ENCODE measurements around the gene CLMN. TPM values are rescaled to one million over a fixed set of nuclear protein-coding genes. Genes with fewer than 3 reads are reported as not detected.

CLMN gene
- total RNA-seq, 2 donors from 2014 or later: 3.4 to 4.0 TPM

GRCh38 chr14:95137804-95138167 is 181.9 kb downstream of the CLMN start:
- Histone ChIP-seq H3K27me3 (no peaks in the 10 kb centered on the region), H3K36me3 (peaks cover 5% of the 10 kb centered on the region), H3K4me1 (peaks cover 0 to 47% of the 10 kb centered on the region in 2 donors), H3K4me3 (no peak overlapping the region), H3K9me3 (no peaks in the 10 kb centered on the region), H3K27ac (peak overlapping the region; percentile 26 to 44)
- TF ChIP-seq CTCF (IDR thresholded peaks at IDR 0.05): no peak
- DNase-seq (ENCODE audit: low spot score): no peak

- DNase-seq (ENCODE audit: low spot score): no peak
- H3K4me1 ChIP-seq: peaks cover 0 to 47% of the 10 kb centered on the region in 2 donors
- no peaks in the 10 kb centered on the region for H3K27me3 ChIP-seq
- H3K4me3 ChIP-seq: no peak overlapping the region
- peak overlapping the region; percentile 26 to 44 for H3K27ac ChIP-seq
- peaks cover 8% of the 10 kb centered on the region for H3K36me3 ChIP-seq
- TF ChIP-seq CTCF (IDR thresholded peaks at IDR 0.05): no peak
- H3K9me3 ChIP-seq: no peaks in the 10 kb centered on the region
Measured at GRCh38 chr14:95137164-95137803, 182.4 kb downstream of the CLMN start.

DNA sequence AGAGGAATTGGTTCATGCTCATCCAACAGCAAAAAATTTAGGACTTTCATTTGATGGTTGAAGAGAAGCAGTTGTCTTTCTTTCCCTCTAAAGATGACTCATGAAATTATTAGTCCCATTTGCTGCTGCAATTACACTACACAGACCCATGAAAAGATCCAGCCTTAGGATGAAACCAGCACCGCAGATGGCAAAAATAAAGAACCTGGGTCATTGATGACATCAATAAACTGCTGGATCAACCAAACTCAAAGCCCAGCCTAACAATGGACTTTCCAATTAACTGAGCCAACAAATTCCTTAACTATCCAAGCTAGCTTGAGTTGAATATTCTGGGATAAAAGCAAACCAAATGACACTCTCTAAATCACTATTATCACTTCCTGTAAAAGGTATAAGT is 183.1 kb downstream of the CLMN start:
- Histone ChIP-seq H3K36me3 (peaks cover 8% of the 10 kb centered on the region), H3K4me3 (no peak overlapping the region), H3K27ac (no peak overlapping the region), H3K4me1 (peaks cover 0 to 41% of the 10 kb centered on the region in 2 donors), H3K27me3 (no peaks in the 10 kb centered on the region), H3K9me3 (no peaks in the 10 kb centered on the region)
- no peak for TF ChIP-seq CTCF (IDR thresholded peaks at IDR 0.05)
- DNase-seq (ENCODE audit: low spot score): no peak

DNA sequence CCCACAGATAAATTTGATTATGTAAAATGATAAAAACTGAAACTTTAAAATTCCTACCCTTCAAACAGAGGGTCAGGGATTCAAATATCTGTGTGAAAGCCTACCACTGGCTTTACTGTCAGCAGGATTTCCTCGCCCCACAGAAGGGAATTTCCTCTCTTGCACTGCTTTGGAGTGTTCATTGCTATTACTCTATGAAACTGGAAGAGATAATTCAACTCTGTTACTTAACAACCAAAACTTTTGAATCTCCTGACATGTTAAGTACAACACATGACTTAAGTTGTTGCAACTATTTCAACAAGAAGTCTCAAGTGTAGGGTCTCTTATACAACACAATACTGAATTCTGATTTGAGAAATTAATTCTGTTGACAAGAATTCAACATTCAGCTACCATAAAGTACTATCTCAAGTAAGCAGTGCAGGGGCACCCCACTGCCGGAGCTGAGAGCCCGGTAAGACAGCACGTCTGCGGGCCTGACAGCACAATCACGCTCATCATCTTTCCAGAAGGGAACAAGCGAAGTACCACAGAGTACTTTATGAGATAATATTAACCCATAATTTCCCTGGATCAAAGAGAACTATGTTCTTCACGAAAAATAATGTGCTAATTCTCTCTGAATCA is 185.3 kb downstream of the CLMN start:
- no peaks in the 10 kb centered on the region for H3K9me3 ChIP-seq
- DNase-seq (ENCODE audit: low spot score): no peak
- H3K27me3 ChIP-seq: no peaks in the 10 kb centered on the region
- no peak overlapping the region for H3K27ac ChIP-seq
- peaks cover 21% of the 10 kb centered on the region for H3K36me3 ChIP-seq
- no peak overlapping the region for H3K4me3 ChIP-seq
- H3K4me1 ChIP-seq: peaks cover 0 to 20% of the 10 kb centered on the region in 2 donors
- TF ChIP-seq CTCF (IDR thresholded peaks at IDR 0.05): no peak

GRCh38 chr14:95133282-95133681 is 186.4 kb downstream of the CLMN start:
- Histone ChIP-seq H3K27me3 (no peaks in the 10 kb centered on the region), H3K27ac (no peak overlapping the region), H3K9me3 (no peaks in the 10 kb centered on the region), H3K4me1 (peaks cover 0 to 18% of the 10 kb centered on the region in 2 donors), H3K4me3 (no peak overlapping the region), H3K36me3 (peaks cover 26% of the 10 kb centered on the region)
- DNase-seq (ENCODE audit: low spot score): no peak
- no peak for TF ChIP-seq CTCF (IDR thresholded peaks at IDR 0.05)

Data from right atrium auricular region (tissue), 2 donors.